ENCODE data around the gene OR2L5.

OR2L5 gene, protein sequence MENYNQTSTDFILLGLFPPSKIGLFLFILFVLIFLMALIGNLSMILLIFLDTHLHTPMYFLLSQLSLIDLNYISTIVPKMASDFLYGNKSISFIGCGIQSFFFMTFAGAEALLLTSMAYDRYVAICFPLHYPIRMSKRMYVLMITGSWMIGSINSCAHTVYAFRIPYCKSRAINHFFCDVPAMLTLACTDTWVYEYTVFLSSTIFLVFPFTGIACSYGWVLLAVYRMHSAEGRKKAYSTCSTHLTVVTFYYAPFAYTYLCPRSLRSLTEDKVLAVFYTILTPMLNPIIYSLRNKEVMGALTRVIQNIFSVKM

DNA sequence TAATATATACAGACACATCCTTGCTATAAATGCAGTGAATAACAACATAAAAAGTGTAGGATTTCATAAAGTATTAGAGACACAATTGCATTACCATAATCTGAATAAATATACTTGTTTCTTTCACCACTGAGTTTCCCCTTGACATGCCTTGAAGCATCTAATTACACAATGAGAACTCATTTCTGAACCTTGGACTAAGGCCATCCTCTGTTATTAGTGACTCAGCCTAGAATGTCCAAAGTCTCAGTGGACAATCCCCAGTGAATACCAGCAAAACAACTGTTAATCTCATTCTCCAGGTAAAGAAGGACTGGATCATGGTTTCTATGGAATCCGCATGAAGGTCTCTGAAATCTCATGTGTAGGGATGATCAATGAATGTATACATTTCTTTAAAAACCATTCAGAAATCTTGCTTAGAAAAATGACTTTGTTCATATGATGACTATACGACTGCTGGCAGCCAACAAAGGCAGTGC is at the start of gene OR2L5:
Gene OR2L5 (plus strand): TSS at position 432 of the 482 bp plus-strand sequence. CDS start 8,288 bp downstream, outside the sequence.
- no peak for DNase-seq

DNA sequence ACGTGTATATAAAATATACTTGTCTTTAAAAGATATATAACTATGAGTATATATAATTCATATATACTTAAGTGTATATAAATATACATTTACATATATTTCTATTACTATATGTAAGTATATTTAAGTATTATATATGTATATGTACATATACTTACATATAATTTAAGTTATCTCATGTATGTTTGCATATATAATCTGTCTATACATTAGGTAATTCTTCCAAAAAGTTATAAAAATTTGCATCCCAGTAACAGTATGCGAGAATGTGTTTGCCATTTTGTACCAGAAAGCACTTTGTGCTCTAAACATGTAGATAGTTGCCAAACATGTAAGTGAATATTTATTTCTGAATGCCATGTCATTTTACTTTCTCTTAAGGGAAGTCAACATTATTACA is 48.5 kb upstream of the OR2L5 start, which contains the start of gene OR2AK2:
Gene OR2AK2 (plus strand): TSS at position 301 of the 400 bp plus-strand sequence. CDS start 144 bp downstream, outside the sequence.
- DNase-seq = no peak

DNA sequence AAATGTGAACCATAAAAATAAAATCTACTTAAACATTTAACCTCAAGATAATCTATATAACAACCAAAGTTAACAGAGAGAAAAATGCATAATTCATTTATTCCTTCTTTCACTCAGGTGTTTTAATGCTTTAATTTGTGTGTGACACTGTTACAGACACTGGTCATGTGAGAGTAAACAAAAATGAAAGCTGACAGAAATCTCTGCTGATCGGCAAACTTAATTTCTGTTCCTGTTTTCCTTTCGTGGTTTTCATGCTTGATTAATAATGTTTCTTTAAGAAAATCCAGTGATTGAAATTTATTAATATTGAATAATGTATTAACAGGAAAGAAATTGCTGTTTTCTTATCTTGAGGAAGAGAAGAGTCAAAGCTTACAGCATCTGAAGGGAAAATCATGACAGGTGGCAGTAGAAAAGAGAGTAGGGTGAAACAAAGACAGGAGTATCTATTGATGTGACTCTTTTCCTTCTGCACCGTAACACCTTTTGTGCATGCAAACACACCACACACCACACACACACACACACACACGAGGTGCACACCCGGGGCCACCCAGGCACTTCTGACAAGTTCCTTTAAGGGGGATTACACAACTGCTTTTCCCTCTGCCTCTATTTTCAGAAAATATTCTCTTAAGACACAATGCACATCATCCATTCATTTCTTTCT is 46.8 kb upstream of the OR2L5 start:
- no peak for DNase-seq

- DNase-seq = no peak
Measured at GRCh38 chr1:247992986-247993385, 20.5 kb upstream of the OR2L5 start.

DNA sequence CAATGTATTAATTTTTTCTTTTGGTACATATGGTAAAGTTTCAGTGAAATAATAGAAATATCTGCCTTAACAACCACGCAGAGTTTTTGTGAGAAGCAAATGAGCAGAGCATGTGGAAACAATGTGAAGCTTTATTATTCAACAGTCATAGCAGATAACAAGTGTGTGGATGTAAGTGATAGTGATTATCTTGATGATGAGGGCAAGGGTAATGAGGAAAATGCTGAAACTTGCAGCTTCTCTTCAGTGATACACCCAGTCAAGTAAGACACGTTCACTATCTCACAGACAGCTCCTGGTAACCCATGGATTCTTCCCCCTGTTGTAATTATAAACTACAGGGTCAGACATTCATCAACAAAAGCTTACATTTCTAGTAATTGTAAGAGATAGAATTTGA is 14.6 kb upstream of the OR2L5 start:
- no peak for DNase-seq

DNA sequence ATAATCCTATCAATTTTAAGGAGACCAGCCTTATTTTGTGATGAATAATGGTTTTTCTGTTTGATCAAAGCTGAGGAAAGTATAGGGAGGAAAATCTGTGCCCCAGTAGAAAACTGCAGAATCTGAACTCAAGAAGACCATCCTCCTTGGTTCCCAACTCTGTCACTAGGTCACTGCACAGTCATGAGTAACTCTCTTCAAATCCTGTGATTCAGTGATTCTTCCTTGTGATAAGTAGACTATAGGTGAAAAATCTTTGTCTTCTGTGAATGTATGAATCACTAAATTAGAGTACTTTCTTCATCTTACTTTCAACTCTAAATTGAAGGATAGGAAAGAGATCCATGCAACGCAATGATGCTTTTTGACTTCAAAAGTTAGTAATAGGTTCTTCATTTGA is 13.3 kb upstream of the OR2L5 start:
- no peak for DNase-seq

DNA sequence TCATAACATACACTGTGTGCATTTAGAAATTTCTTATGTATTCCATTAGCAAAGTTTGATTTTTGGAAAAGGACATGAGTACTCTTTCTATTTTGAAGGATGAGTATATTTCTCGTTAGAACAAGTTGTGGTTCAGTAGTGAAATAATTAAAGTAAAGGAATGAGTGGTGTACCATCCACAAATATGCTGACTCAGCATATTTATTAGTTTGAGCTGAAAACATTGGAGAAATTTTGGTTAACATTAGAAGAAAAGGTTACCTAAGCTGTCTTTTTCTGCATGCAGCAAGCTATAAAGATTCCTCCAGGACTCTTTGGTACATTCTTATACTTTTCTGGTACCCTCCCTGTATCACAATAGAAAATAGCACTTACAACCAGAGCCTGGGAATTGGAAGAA is 5.7 kb upstream of the OR2L5 start:
- DNase-seq = no peak

DNA sequence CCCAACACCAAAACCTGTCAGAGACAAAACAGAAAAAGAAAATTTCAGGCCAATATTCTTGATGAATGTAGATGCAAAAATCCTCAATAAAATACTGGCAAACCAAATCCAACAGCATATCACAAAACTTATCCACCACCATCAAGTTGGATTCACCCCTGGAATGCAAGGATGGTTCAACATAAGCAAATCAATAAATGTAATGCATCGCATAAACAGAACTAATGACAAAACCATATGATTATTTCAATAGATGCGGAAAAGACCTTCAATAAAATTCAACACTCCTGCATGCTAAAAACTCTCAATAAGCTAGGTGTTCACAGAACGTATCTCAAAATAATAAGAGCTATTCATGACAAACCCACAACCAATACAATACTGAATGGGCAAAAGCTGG is 3.8 kb upstream of the OR2L5 start:
- DNase-seq = no peak

DNA sequence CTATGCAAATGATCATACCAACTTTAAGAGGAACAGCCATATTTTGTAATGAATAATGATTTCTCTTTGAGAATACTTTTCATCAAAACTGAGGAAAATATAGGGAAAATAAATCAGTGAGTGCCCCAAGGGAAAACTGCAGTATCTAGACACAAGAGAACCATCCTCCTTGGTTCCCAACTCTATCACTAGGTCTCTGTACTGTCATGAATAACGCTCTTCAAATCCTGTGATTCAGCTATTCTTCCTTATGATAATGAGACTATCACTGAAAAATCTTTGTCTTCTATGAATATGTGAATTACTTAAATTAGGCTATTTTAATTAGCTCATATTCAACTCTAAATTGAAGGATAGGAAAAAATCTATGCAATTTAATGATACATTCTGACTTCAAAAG is 2.3 kb downstream of the OR2L5 start:
- DNase-seq = no peak

DNA sequence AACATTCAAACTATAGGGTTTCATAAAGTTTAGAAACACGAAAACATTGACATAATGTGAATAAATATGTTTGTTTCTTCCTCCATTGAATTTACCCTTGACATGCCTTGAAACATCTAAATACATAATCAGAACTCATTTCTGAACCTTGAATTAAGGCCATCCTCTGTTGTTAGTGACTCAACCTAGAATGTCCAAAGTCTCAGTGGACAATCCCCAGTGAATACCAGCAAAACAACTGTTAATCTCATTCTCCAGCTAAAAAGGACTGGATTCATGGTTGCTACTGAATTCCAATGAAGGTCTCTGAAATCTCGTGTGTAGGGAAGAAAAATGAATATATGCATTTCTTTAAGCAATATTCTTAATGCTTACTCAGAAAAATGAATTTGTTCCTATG is 16.3 kb downstream of the OR2L5 start, which contains the start of gene OR2L2:
Gene OR2L2 (plus strand): TSS at position 301 of the 400 bp plus-strand sequence. CDS start 8,198 bp downstream, outside the sequence.
- no peak for DNase-seq

- DNase-seq = no peak
Measured at GRCh38 chr1:248045209-248045608, 31.7 kb downstream of the OR2L5 start.

GRCh38 chr1:248046536-248046935 is 33.1 kb downstream of the OR2L5 start, which contains the start of gene OR2L3:
Gene OR2L3 (plus strand): TSS chr1:248046836. CDS start chr1:248060682, 13,846 bp downstream.
- DNase-seq = no peak

GRCh38 chr1:248047008-248047407 is 33.5 kb downstream of the OR2L5 start:
- DNase-seq = no peak

DNA sequence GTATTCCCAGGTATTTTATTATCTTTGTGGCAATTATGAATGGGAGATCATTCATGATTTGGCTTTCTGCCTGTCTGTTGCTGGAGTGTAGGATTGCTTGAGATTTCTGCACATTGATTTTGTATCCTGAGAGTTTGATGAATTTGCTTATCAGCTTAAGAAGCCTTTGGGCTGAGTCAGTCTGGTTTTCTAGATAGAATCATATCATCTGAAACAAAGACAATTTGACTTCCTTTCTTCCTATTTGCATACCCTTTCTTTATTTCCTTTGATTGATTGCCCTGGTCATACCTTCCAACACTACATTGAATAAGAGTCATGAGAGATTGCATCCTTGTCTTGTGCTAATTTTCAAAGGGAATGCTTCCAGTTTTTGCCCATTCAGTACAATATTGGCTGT is 41.2 kb downstream of the OR2L5 start:
- DNase-seq = no peak

DNA sequence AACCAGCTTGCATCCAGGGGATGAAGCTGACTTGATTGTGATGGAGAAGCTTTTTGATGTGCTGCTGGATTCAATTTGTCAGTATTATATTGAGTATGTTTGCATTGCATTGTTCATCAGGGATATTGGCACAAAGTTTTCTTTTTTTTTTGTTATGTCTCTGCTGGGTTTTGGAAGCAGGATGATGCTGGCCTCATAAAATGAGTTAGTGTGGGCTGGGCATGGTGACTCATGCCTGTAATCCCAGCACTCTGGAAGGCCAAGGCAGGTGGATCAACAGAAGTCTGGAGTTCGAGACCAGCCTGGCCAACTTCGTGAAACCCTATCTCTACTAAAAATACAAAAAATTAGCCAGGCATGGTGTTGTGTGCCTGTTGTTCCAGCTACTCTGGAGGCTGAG is 41.8 kb downstream of the OR2L5 start:
- no peak for DNase-seq

DNA sequence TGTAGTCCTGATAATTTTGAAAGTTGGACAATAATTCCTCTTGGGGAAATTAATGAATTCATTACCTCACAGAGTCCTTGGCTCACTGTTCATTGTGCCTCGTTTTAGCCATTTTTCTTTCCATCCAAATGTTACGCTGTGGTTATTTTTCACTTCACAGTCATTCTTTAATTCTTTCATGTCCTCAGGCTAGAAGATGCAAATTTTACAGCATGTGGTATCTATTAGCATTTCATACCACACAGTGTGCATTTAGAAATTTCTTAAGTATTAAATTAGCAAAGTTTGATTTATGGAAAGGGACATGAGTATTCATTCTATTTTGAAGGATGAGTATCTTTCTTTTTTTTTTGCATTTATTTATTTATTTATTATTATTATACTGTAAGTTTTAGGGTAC is 51.6 kb downstream of the OR2L5 start:
- no peak for DNase-seq

GRCh38 chr1:248065604-248066003 is 52.1 kb downstream of the OR2L5 start:
- DNase-seq = no peak
